Activated B cell treated with CpG ODN at 0.5 μM for 24 hours (primary cell): ENCODE results near the gene NPAS2. TPM values are rescaled to one million over a fixed set of nuclear protein-coding genes. Genes with fewer than 3 reads are reported as not detected.

Experiments used
- ATAC-seq: fragments of 200-7000 bp; cut with Tn5 transposase; one replicate; pipeline ENCODE4 v1.10.0; 2021; ENCODE audit warnings: low read depth, mild to moderate bottlenecking, moderate library complexity
- CTCF ChIA-PET: fragments of 350-600 bp; sonication (Branson Sonifier 250); formaldehyde crosslinking; loops from one replicate; lab custom pipeline; 2021; ENCODE audit warnings: antibody characterized with exemption; lab: Charles Lee
- POLR2A ChIA-PET: fragments of 350-600 bp; sonication (Branson Sonifier 250); formaldehyde crosslinking; loops from one replicate; lab custom pipeline; 2021; ENCODE audit warnings: antibody characterized with exemption; lab: Charles Lee
- DNase-seq: peaks from one replicate; pipeline ENCODE4 v3.0.0; 2022
- H3K27ac Mint-ChIP-seq: one replicate; pipeline ENCODE4 v1.8.0; 2020; ENCODE audit warnings: mixed read lengths
- H3K27me3 Mint-ChIP-seq: one replicate; pipeline ENCODE4 v1.8.0; 2021; ENCODE audit warnings: mixed read lengths
- H3K36me3 Mint-ChIP-seq: one replicate; pipeline ENCODE4 v1.8.0; 2021; ENCODE audit warnings: low read depth, mixed read lengths
- H3K4me1 Mint-ChIP-seq: one replicate; pipeline ENCODE4 v1.8.0; 2021; ENCODE audit warnings: mixed read lengths
- H3K4me3 Mint-ChIP-seq: one replicate; pipeline ENCODE4 v1.8.0; 2020; ENCODE audit warnings: mild to moderate bottlenecking, mixed read lengths
- H3K9me3 Mint-ChIP-seq: one replicate; pipeline ENCODE4 v1.8.0; 2020; ENCODE audit warnings: mixed read lengths
- CTCF ChIP-seq: fragments of 200-600 bp; IDR thresholded peaks from one replicate; pipeline ENCODE4 v1.8.0; 2022; ENCODE audit warnings: antibody characterized with exemption, mild to moderate bottlenecking
- intact Hi-C: fragments of 100-400 bp; cut with micrococcal nuclease; formaldehyde crosslinking; loops from one replicate; pipeline ENCODE4 v1.15.1; 2024
- total RNA-seq: library from RNA; stranded (reverse); gene quantifications from 2 replicates; pipeline ENCODE4 v1.2.3, GENCODE V29; 2022

The NPAS2 gene
- total RNA-seq, 1 donor from 2014 or later, result not detected

- ChIA-PET POLR2A (no interaction called here), CTCF (no interaction called here)
- Mint-ChIP-seq H3K27ac (no peak overlapping the region), H3K36me3 (no peaks in the 10 kb centered on the region), H3K9me3 (peaks cover 7% of the 10 kb centered on the region), H3K27me3 (peaks cover 16% of the 10 kb centered on the region), H3K4me1 (no peaks in the 10 kb centered on the region), H3K4me3 (no peak overlapping the region)
- intact Hi-C loops, result no loop called here
- ATAC-seq, result no peak
- TF ChIP-seq CTCF, result no peak
- DNase-seq, result no peak
Measured at GRCh38 chr2:100783987-100784386, 36.0 kb upstream of the NPAS2 start.

DNA sequence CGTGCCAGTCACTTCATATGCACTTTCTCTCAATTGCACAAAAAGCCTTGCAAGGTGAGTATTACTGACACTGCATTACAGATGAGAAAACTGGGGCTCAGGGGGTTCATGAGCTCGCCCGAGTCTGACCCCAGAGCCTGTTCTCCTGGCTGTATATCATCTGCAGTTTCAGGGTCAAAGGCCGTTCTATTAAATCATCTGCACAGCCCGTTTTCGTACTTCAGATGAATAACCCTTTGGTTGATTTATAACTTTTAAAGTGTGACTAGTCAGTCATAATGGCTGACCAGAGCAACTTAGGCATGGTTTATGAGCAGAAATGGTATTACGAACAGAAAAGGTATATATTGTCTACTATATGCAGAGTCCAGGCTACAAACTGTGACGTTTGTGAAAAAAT, 35.3 kb upstream of the NPAS2 start:
- ATAC-seq, result no peak
- ChIA-PET CTCF (no interaction called here), POLR2A (no interaction called here)
- Mint-ChIP-seq H3K36me3 (no peaks in the 10 kb centered on the region), H3K9me3 (peaks cover 7% of the 10 kb centered on the region), H3K27me3 (peaks cover 13% of the 10 kb centered on the region), H3K4me1 (no peaks in the 10 kb centered on the region), H3K27ac (no peak overlapping the region), H3K4me3 (no peak overlapping the region)
- TF ChIP-seq CTCF, result no peak
- DNase-seq, result no peak
- intact Hi-C loops, result no loop called here

GRCh38 chr2:100785626-100786296, 34.2 kb upstream of the NPAS2 start:
- CTCF ChIA-PET, result no interaction called here
- Mint-ChIP-seq H3K9me3 (peaks cover 7% of the 10 kb centered on the region), H3K27ac (no peak overlapping the region), H3K4me3 (no peak overlapping the region), H3K4me1 (no peaks in the 10 kb centered on the region), H3K27me3 (peaks cover 5% of the 10 kb centered on the region), H3K36me3 (no peaks in the 10 kb centered on the region)
- intact Hi-C loops, result no loop called here
- ATAC-seq (no peak), DNase-seq (no peak)
- no peak for TF ChIP-seq CTCF
- POLR2A ChIA-PET, result no interaction called here

DNA sequence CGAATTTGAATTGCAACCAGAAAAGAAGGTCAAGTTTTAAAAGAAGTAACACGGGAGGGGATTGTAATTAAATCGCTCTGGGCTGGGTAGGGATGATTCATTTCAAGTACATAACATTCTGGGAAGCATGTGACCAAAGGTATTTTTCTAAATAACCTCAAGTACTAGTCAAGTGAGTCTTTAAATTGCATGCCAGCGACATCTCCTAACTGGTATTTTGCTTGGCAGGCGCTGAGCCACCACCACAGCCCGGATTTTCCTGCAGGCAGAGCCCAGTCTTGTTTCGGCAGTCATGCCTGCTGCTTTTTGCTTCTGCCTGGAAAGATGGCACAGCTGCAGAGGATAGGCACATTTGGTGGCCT, 33.7 kb upstream of the NPAS2 start:
- H3K36me3 Mint-ChIP-seq, result no peaks in the 10 kb centered on the region
- no peak for TF ChIP-seq CTCF
- no peak overlapping the region for H3K4me3 Mint-ChIP-seq
- no peak overlapping the region for H3K27ac Mint-ChIP-seq
- DNase-seq (no peak), ATAC-seq (no peak)
- no peaks in the 10 kb centered on the region for H3K4me1 Mint-ChIP-seq
- intact Hi-C loops, result no loop called here
- peaks cover 7% of the 10 kb centered on the region for H3K9me3 Mint-ChIP-seq
- peaks cover 6% of the 10 kb centered on the region for H3K27me3 Mint-ChIP-seq
- ChIA-PET POLR2A (no interaction called here), CTCF (no interaction called here)

DNA sequence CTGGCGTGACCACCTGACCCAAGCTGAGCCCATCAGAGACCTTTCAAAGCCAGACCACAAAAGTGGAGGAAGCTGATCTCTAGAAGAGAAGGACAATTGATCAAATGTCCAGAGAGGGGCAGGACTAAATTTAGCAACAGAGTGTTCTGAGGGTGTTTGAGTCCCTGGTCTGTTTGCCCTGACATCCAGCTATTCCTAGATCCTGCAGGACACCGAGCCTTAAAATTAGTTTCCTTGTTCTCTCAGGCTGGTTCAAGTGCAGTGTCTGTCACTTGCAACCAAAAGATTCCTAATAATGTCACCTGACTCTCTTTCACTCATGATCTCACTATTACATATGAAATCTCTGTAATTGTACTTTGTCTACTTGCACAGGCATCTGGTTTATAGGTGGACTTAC, 33.0 kb upstream of the NPAS2 start:
- Mint-ChIP-seq H3K4me1 (no peaks in the 10 kb centered on the region), H3K9me3 (peaks cover 7% of the 10 kb centered on the region), H3K27ac (no peak overlapping the region), H3K27me3 (peaks cover 10% of the 10 kb centered on the region), H3K36me3 (no peaks in the 10 kb centered on the region), H3K4me3 (no peak overlapping the region)
- ATAC-seq, result no peak
- no peak for DNase-seq
- ChIA-PET POLR2A (no interaction called here), CTCF (no interaction called here)
- TF ChIP-seq CTCF, result no peak
- intact Hi-C loops, result no loop called here
